Dedifferentiated amniotic fluid mesenchymal stem cell (primary cell): ENCODE data around the gene RNF112.
"Not testable (repeated sequence)": the region's sequence is repeated elsewhere in the genome, so short reads cannot be mapped to it uniquely, and the experiment has no call there.

Experiments used
- DNase-seq: peaks from one replicate; pipeline ENCODE4 v3.0.0-alpha.2; 2016; ENCODE audit errors: extremely low spot score

The RNF112 gene

GRCh38 chr17:19448341-19449268 lies 37.6 kb downstream of the RNF112 start:
- DNase-seq = peak; percentile 83

DNA sequence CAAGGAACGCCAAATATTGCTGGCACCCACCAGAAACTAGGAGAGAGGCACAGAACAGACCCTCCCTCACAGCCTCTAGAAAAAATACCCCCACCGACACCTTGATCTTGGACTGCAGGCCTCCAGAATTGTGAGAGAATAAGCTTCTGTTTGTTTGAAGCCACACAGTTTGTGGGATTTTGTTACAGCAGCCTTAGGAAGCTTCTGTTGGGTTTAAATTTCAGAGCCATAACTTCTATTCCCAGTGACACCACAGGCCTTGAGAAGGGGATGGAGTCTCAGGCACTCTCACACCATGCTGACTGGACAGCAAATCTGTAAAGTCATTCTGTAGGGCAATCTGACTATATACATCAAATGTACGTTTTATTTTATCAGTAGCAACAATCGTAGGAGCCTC lies 38.6 kb downstream of the RNF112 start:
- DNase-seq = no peak

DNA sequence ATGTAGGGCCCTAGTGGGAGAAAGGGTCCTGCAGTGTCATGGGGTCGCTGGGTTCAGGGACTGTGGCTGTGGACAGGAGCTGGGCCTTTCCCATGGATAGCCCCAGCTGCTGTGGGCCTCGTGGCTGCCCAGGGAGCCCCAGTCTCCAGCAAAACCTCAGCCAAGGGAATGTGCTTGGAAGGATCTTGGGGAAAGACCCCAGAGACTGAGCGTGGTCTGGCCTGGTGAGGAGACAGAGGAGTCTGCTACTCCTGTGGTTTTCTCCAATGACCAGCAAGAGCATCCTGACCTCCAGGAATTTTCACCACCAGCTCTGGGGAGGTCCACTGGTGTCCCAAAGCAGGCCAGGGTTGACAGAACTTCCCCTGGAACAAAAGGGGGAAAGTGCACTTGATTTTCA lies 42.3 kb downstream of the RNF112 start:
- no peak for DNase-seq

DNA sequence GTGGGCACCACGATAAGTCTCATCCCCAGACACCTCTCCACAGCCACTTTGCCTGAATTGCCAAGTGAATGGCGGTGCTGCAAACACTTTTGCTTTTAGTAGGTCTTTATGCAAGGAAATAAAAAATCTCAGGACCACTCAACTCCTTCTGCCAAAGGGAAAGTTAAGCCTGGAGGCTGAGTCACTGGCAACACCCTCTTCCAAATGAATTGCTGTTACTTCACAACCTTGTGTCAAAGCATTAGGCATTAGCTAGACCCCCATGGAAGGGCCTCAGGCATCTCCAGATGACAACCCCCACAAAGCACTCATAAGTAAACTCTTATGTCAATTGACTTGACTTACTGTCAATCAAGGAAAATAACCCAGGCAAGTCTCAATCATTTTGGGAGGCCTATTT lies 43.0 kb downstream of the RNF112 start:
- no peak for DNase-seq

GRCh38 chr17:19456016-19456927 lies 45.2 kb downstream of the RNF112 start:
- DNase-seq = no peak

GRCh38 chr17:19457046-19457445 lies 46.0 kb downstream of the RNF112 start:
- DNase-seq = no peak

- no peak for DNase-seq
Observed at GRCh38 chr17:19457830-19458271, 46.8 kb downstream of the RNF112 start.

GRCh38 chr17:19458481-19458880 lies 47.4 kb downstream of the RNF112 start:
- not testable (repeated sequence) for DNase-seq

GRCh38 chr17:19459018-19459655 lies 48.1 kb downstream of the RNF112 start:
- not testable (repeated sequence) for DNase-seq

GRCh38 chr17:19460700-19461099 lies 49.7 kb downstream of the RNF112 start:
- no peak for DNase-seq

DNA sequence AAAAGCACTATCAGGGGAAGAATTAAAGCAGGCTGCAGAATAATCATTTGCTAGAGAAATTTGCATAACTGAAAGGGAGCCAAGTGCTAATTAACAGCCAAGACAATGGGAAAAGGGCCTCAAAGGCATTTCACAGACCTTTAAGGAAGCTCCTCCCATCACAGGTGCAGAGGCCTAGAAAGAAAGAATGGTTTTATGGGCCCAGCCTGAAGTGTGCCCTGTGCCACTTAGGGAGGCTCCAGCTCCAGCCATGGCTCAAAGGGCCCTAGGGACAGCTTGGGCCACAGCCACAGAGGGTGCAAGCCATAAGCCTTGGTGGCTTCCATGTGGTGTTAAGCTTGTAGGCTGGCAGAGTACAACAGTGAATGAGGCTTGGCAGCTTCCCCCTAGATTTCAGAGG lies 50.1 kb downstream of the RNF112 start:
- no peak for DNase-seq

- no peak for DNase-seq
Observed at GRCh38 chr17:19461681-19462080, 50.6 kb downstream of the RNF112 start.

DNA sequence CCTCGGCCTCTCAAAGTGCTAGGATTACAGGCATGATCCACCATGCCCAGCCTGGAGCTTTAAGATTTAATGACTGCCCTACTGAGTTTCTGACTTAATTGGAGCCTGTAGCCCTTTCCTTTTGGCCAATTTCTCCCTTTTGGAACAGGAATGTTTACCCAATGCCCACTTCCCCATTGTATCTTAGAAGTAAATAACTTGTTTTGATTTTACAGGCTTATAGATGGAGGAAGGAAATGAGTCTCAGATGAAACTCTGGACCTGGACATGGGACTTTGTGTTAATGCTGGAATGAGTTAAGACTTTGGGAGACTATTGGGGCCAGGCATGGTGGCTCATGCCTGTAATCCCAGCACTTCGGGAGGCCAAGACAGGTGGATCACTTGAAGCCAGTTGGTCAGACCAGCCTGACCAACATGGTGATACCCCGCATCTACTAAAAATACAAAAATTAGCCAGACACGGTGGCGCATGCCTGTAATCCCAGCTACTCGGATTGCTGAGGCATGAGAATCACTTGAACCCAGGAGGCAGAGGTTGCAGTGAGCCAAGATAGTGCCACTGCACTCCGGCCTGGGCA lies 51.5 kb downstream of the RNF112 start:
- not testable (repeated sequence) for DNase-seq

GRCh38 chr17:19464031-19465026 lies 53.3 kb downstream of the RNF112 start:
- DNase-seq = no peak
